Measurements from ENCODE around the gene GOLPH3L. TPM values are rescaled to one million over a fixed set of nuclear protein-coding genes. Genes with fewer than 3 reads are reported as not detected.
"Not testable (repeated sequence)": the region's sequence is repeated elsewhere in the genome, so short reads cannot be mapped to it uniquely, and the experiment has no call there.

Gene GOLPH3L
- total RNA-seq, 1 donor from 2014 or later: 20.5 TPM

DNA sequence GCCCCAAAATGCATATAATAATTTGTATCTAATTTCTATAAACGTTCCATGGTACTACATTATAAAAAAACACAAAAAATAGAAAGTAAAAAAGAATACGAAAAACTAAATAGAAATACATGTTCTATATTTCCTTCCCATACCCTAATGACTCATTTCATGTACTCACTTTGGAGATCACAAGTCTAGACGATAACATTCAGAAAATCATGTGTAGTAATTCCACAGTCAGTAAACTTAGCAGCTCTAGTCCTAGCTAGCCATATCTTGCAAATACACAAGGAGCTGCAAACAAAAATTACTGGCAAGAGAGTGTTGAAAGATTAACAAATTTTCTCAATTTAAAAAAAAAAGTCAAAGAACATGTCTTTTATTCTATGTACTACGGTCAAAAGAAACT lies 1.4 kb downstream of the GOLPH3L start:
- no peak overlapping the region for H3K27ac Mint-ChIP-seq
- no peak overlapping the region for H3K4me3 Mint-ChIP-seq
- H3K36me3 Mint-ChIP-seq (ENCODE audit: low read depth): peaks cover 19% of the 10 kb centered on the region
- peaks cover 6% of the 10 kb centered on the region for H3K27me3 Mint-ChIP-seq (ENCODE audit: insufficient read depth)
- peaks cover 38% of the 10 kb centered on the region for H3K4me1 Mint-ChIP-seq (ENCODE audit: low read depth)
- H3K9me3 Mint-ChIP-seq: no peaks in the 10 kb centered on the region
- intact Hi-C loops (cut with micrococcal nuclease): no loop called here
- no peak for DNase-seq (ENCODE audit: low spot score)

- H3K27me3 Mint-ChIP-seq (ENCODE audit: insufficient read depth): no peaks in the 10 kb centered on the region
- no peak for DNase-seq (ENCODE audit: low spot score)
- intact Hi-C loops (cut with micrococcal nuclease): no loop called here
- H3K36me3 Mint-ChIP-seq (ENCODE audit: low read depth): peaks cover 23% of the 10 kb centered on the region
- no peak overlapping the region for H3K4me3 Mint-ChIP-seq
- peaks cover 39% of the 10 kb centered on the region for H3K4me1 Mint-ChIP-seq (ENCODE audit: low read depth)
- H3K27ac Mint-ChIP-seq: no peak overlapping the region
- H3K9me3 Mint-ChIP-seq: no peaks in the 10 kb centered on the region
These were observed 4.2 kb downstream of the GOLPH3L start for GRCh38 chr1:150692720-150693119.

- Mint-ChIP-seq H3K27ac (no peak overlapping the region), H3K4me3 (no peak overlapping the region), H3K36me3 (ENCODE audit: low read depth) (peaks cover 16% of the 10 kb centered on the region), H3K27me3 (ENCODE audit: insufficient read depth) (no peaks in the 10 kb centered on the region), H3K4me1 (ENCODE audit: low read depth) (peaks cover 14% of the 10 kb centered on the region), H3K9me3 (no peaks in the 10 kb centered on the region)
- intact Hi-C loops (cut with micrococcal nuclease): no loop called here
- no peak for DNase-seq (ENCODE audit: low spot score)
These were observed 8.2 kb downstream of the GOLPH3L start for GRCh38 chr1:150688763-150689162.

DNA sequence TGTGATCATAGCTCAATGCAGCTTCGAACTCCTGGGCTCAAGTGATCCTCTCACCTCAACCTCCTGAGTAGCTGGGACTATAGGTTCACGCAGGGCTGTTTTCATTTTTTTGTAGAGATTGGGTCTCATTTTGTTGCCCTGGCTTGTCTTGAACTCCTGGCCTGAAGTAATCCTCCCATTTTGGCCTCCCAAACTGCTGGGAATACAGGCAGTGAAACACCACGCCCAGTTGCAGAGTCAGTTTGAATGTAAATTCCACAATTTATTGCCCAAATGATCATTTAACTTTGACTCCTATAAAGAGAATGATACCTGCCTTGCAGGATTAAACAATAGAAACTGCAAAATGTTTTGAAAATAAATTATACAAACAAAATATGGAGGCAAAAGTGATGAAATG lies 10.7 kb downstream of the GOLPH3L start:
- Mint-ChIP-seq H3K27me3 (ENCODE audit: insufficient read depth) (no peaks in the 10 kb centered on the region), H3K4me3 (no peak overlapping the region), H3K4me1 (ENCODE audit: low read depth) (peaks cover 11% of the 10 kb centered on the region), H3K9me3 (no peaks in the 10 kb centered on the region), H3K27ac (no peak overlapping the region), H3K36me3 (ENCODE audit: low read depth) (peaks cover 7% of the 10 kb centered on the region)
- no peak for DNase-seq (ENCODE audit: low spot score)
- intact Hi-C loops (cut with micrococcal nuclease): no loop called here

DNA sequence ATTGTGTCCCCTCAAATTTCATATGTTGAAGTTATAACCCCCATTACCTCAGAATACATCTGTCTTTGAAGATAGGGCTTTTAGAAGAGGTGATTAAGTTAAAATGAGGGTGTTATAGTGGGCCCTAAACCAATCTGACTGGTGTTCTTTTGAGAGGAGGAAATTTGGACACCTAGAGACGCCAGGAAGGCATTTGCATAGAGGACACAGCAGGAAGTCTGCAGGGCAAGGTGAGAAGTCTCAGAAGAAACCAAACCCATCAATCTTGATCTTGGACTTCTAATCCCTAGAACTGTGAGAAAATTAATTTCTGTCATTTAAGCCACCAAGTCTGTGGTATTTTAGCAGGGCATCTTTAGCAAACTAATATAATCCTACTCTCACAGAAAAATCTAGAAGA lies 13.0 kb downstream of the GOLPH3L start:
- Mint-ChIP-seq H3K4me1 (ENCODE audit: low read depth) (peaks cover 10% of the 10 kb centered on the region), H3K27ac (no peak overlapping the region), H3K4me3 (no peak overlapping the region), H3K9me3 (no peaks in the 10 kb centered on the region), H3K27me3 (ENCODE audit: insufficient read depth) (no peaks in the 10 kb centered on the region), H3K36me3 (ENCODE audit: low read depth) (peaks cover 5% of the 10 kb centered on the region)
- intact Hi-C loops (cut with micrococcal nuclease): no loop called here
- no peak for DNase-seq (ENCODE audit: low spot score)

DNA sequence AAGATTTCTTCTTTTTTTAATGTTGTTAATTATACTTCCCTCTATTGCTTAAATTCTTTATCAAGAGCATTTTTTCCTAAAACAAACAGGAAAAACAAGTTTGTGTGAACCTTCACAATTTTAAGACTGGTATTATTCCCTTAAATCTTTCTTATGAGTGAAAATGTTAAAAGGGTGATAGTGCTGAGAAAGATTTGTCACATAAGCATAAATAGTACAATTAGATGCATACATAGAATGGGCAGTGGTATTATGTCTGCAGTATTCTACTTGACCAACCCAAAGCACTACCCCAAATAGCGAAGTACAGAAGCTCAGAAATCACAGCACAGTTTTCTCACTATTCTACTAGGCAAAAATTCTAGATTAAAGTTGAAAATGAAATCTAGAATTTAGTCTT lies 18.0 kb downstream of the GOLPH3L start:
- Mint-ChIP-seq H3K4me3 (no peak overlapping the region), H3K27ac (no peak overlapping the region), H3K4me1 (ENCODE audit: low read depth) (peaks cover 9% of the 10 kb centered on the region), H3K36me3 (ENCODE audit: low read depth) (peaks cover 6% of the 10 kb centered on the region), H3K27me3 (ENCODE audit: insufficient read depth) (no peaks in the 10 kb centered on the region), H3K9me3 (no peaks in the 10 kb centered on the region)
- intact Hi-C loops (cut with micrococcal nuclease): no loop called here
- no peak for DNase-seq (ENCODE audit: low spot score)

- DNase-seq (ENCODE audit: low spot score): no peak
- H3K27ac Mint-ChIP-seq: no peak overlapping the region
- no peak overlapping the region for H3K4me3 Mint-ChIP-seq
- intact Hi-C loops (cut with micrococcal nuclease): no loop called here
- no peaks in the 10 kb centered on the region for H3K9me3 Mint-ChIP-seq
- H3K36me3 Mint-ChIP-seq (ENCODE audit: low read depth): peaks cover 5% of the 10 kb centered on the region
- peaks cover 5% of the 10 kb centered on the region for H3K4me1 Mint-ChIP-seq (ENCODE audit: low read depth)
- H3K27me3 Mint-ChIP-seq (ENCODE audit: insufficient read depth): no peaks in the 10 kb centered on the region
These were observed 22.1 kb downstream of the GOLPH3L start for GRCh38 chr1:150674881-150675280.

- Mint-ChIP-seq H3K36me3 (ENCODE audit: low read depth) (peaks cover 32% of the 10 kb centered on the region), H3K4me1 (ENCODE audit: low read depth) (peaks cover 7% of the 10 kb centered on the region), H3K27ac (no peak overlapping the region), H3K9me3 (no peaks in the 10 kb centered on the region), H3K4me3 (no peak overlapping the region), H3K27me3 (ENCODE audit: insufficient read depth) (no peaks in the 10 kb centered on the region)
- intact Hi-C loops (cut with micrococcal nuclease): no loop called here
- DNase-seq (ENCODE audit: low spot score): no peak
These were observed 33.6 kb downstream of the GOLPH3L start for GRCh38 chr1:150663321-150663720.

GRCh38 chr1:150662811-150663210 lies 34.1 kb downstream of the GOLPH3L start:
- intact Hi-C loops (cut with micrococcal nuclease): no loop called here
- Mint-ChIP-seq H3K27me3 (ENCODE audit: insufficient read depth) (no peaks in the 10 kb centered on the region), H3K9me3 (no peaks in the 10 kb centered on the region), H3K36me3 (ENCODE audit: low read depth) (peaks cover 31% of the 10 kb centered on the region), H3K4me3 (no peak overlapping the region), H3K4me1 (ENCODE audit: low read depth) (peaks cover 7% of the 10 kb centered on the region), H3K27ac (no peak overlapping the region)
- DNase-seq (ENCODE audit: low spot score): no peak

DNA sequence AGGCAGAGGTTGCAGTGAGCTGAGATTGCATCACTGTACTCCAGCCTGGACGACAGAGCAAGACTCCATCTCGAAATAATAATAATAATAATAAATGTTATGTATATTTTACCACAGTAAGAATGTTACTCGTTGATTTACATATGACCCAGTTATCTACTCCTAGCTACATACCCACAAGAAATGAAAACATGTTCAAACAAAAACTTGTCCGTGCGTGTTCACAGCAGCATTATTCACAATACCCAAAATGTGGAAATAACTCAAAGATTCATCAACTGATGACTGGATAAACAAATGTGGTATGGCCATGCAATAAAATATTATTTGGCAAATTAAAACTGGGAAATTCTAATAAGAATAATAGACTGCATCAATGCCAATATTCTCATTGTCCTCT lies 35.8 kb downstream of the GOLPH3L start:
- Mint-ChIP-seq H3K4me1 (ENCODE audit: low read depth) (peaks cover 6% of the 10 kb centered on the region), H3K27me3 (ENCODE audit: insufficient read depth) (no peaks in the 10 kb centered on the region), H3K9me3 (no peaks in the 10 kb centered on the region), H3K4me3 (no peak overlapping the region), H3K27ac (no peak overlapping the region), H3K36me3 (ENCODE audit: low read depth) (peaks cover 24% of the 10 kb centered on the region)
- no peak for DNase-seq (ENCODE audit: low spot score)
- intact Hi-C loops (cut with micrococcal nuclease): no loop called here

GRCh38 chr1:150660584-150660983 lies 36.4 kb downstream of the GOLPH3L start:
- intact Hi-C loops (cut with micrococcal nuclease): no loop called here
- Mint-ChIP-seq H3K4me1 (ENCODE audit: low read depth) (peaks cover under 1% of the 10 kb centered on the region), H3K27me3 (ENCODE audit: insufficient read depth) (no peaks in the 10 kb centered on the region), H3K4me3 (no peak overlapping the region), H3K9me3 (no peaks in the 10 kb centered on the region), H3K36me3 (ENCODE audit: low read depth) (peaks cover 23% of the 10 kb centered on the region), H3K27ac (no peak overlapping the region)
- no peak for DNase-seq (ENCODE audit: low spot score)

GRCh38 chr1:150657064-150657463 lies 39.9 kb downstream of the GOLPH3L start:
- H3K9me3 Mint-ChIP-seq; H3K4me1 Mint-ChIP-seq (ENCODE audit: low read depth); DNase-seq (ENCODE audit: low spot score); H3K27me3 Mint-ChIP-seq (ENCODE audit: insufficient read depth); H3K4me3 Mint-ChIP-seq; intact Hi-C loops (cut with micrococcal nuclease); H3K27ac Mint-ChIP-seq: not testable (repeated sequence)
- H3K36me3 Mint-ChIP-seq (ENCODE audit: low read depth): peaks cover 18% of the 10 kb centered on the region

- H3K36me3 Mint-ChIP-seq (ENCODE audit: low read depth): peaks cover 10% of the 10 kb centered on the region
- H3K9me3 Mint-ChIP-seq; intact Hi-C loops (cut with micrococcal nuclease); H3K4me3 Mint-ChIP-seq; H3K27me3 Mint-ChIP-seq (ENCODE audit: insufficient read depth); H3K27ac Mint-ChIP-seq; H3K4me1 Mint-ChIP-seq (ENCODE audit: low read depth); DNase-seq (ENCODE audit: low spot score): not testable (repeated sequence)
These were observed 42.3 kb downstream of the GOLPH3L start for GRCh38 chr1:150654635-150655034.

GRCh38 chr1:150650193-150650592 lies 46.8 kb downstream of the GOLPH3L start:
- no peaks in the 10 kb centered on the region for H3K27me3 Mint-ChIP-seq (ENCODE audit: insufficient read depth)
- peaks cover 16% of the 10 kb centered on the region for H3K36me3 Mint-ChIP-seq (ENCODE audit: low read depth)
- no peak for DNase-seq (ENCODE audit: low spot score)
- no peak overlapping the region for H3K27ac Mint-ChIP-seq
- intact Hi-C loops (cut with micrococcal nuclease): no loop called here
- no peaks in the 10 kb centered on the region for H3K4me1 Mint-ChIP-seq (ENCODE audit: low read depth)
- H3K9me3 Mint-ChIP-seq: no peaks in the 10 kb centered on the region
- H3K4me3 Mint-ChIP-seq: no peak overlapping the region
